Measurements from ENCODE around the gene WNT3.

- TF ChIP-seq ZNF274 (IDR thresholded peaks at IDR 0.05; ENCODE audit: low read depth, low read length), result no peak
- no peak for TF ChIP-seq SUZ12 (IDR thresholded peaks at IDR 0.05; ENCODE audit: extremely low read depth, insufficient read depth, insufficient read length)
- TF ChIP-seq YY1 (IDR thresholded peaks at IDR 0.05; ENCODE audit: insufficient read depth, insufficient read length), result no peak
Observed at GRCh38 chr17:46812624-46813318, 5.7 kb downstream of the WNT3 start.
